ENCODE measurements around the gene SIGLEC14. TPM values are rescaled to one million over a fixed set of nuclear protein-coding genes. Genes with fewer than 3 reads are reported as not detected.

The SIGLEC14 gene
- total RNA-seq, 1 experiment from 2014 or later, result not detected

GRCh38 chr19:51693819-51694218 is 47.2 kb upstream of the SIGLEC14 start:
- Histone ChIP-seq H3K27me3 (replicated peaks; ENCODE audit: insufficient read depth, low read depth, low read length, poor library complexity) (no peaks in the 10 kb centered on the region), H3K27ac (ENCODE audit: low read depth, low read length, poor library complexity, severe bottlenecking) (no peak overlapping the region), H3K4me3 (ENCODE audit: low read depth, low read length, poor library complexity, severe bottlenecking) (no peak overlapping the region), H3K36me3 (ENCODE audit: insufficient read depth, low read length, poor library complexity, severe bottlenecking) (peaks cover 42% of the 10 kb centered on the region), H3K9me3 (ENCODE audit: low read depth, low read length, poor library complexity, severe bottlenecking) (no peaks in the 10 kb centered on the region), H3K4me1 (ENCODE audit: insufficient read depth, low read length, poor library complexity, severe bottlenecking) (peaks cover 10% of the 10 kb centered on the region)
- POLR2A ChIA-PET (ENCODE audit: low non-redundant PET), result no interaction called here
- no peak for DNase-seq (ENCODE audit: low spot score)
- no peak for TF ChIP-seq EZH2 (IDR thresholded peaks at IDR 0.05; ENCODE audit: borderline replicate concordance, low read depth, low read length, poor library complexity, severe bottlenecking)
- no peak for TF ChIP-seq CTCF (conservative IDR thresholded peaks at IDR 0.05; ENCODE audit: low read depth, low read length)
- CTCF ChIA-PET, result no interaction called here
- intact Hi-C loops (cut with micrococcal nuclease; ENCODE audit: unreplicated experiment), result no loop called here
- no TSS peak for BruUV-seq (replicated peaks)

GRCh38 chr19:51693260-51693659 is 46.6 kb upstream of the SIGLEC14 start, which contains the start of gene SPACA6:
SPACA6 (plus strand) TSS chr19:51693330; CDS start chr19:51693527, 197 bp downstream.
- Histone ChIP-seq H3K4me3 (ENCODE audit: low read depth, low read length, poor library complexity, severe bottlenecking) (peak within 1 kb of the TSS; percentile 86), H3K9me3 (ENCODE audit: low read depth, low read length, poor library complexity, severe bottlenecking) (no peaks in the 10 kb centered on the region), H3K4me1 (ENCODE audit: insufficient read depth, low read length, poor library complexity, severe bottlenecking) (peaks cover 12% of the 10 kb centered on the region), H3K27ac (ENCODE audit: low read depth, low read length, poor library complexity, severe bottlenecking) (peak within 1 kb of the TSS; percentile 67), H3K27me3 (replicated peaks; ENCODE audit: insufficient read depth, low read depth, low read length, poor library complexity) (no peaks in the 10 kb centered on the region), H3K36me3 (ENCODE audit: insufficient read depth, low read length, poor library complexity, severe bottlenecking) (peaks cover 37% of the 10 kb centered on the region)
- intact Hi-C loops (cut with micrococcal nuclease; ENCODE audit: unreplicated experiment), result no loop called here
- CTCF ChIA-PET, result no interaction called here
- POLR2A ChIA-PET (ENCODE audit: low non-redundant PET), result no interaction called here
- DNase-seq (ENCODE audit: low spot score), result no peak
- no TSS peak for BruUV-seq (replicated peaks)
- TF ChIP-seq EZH2 (IDR thresholded peaks at IDR 0.05; ENCODE audit: borderline replicate concordance, low read depth, low read length, poor library complexity, severe bottlenecking) (no peak), CTCF (conservative IDR thresholded peaks at IDR 0.05; ENCODE audit: low read depth, low read length) (no peak)

GRCh38 chr19:51692468-51692867 is 45.8 kb upstream of the SIGLEC14 start:
- ChIA-PET POLR2A (ENCODE audit: low non-redundant PET) (no interaction called here), CTCF (interaction anchor here (0.5 kb wide), 1 partner anchor 34 kb away, joined by 6 read pairs; no protein-coding TSS in a partner anchor)
- H3K27ac ChIP-seq (ENCODE audit: low read depth, low read length, poor library complexity, severe bottlenecking), result peak overlapping the region; percentile 67
- H3K27me3 ChIP-seq (replicated peaks; ENCODE audit: insufficient read depth, low read depth, low read length, poor library complexity), result no peaks in the 10 kb centered on the region
- no TSS peak for BruUV-seq (replicated peaks)
- TF ChIP-seq CTCF (conservative IDR thresholded peaks at IDR 0.05; ENCODE audit: low read depth, low read length), result no peak
- TF ChIP-seq EZH2 (IDR thresholded peaks at IDR 0.05; ENCODE audit: borderline replicate concordance, low read depth, low read length, poor library complexity, severe bottlenecking), result no peak
- intact Hi-C loops (cut with micrococcal nuclease; ENCODE audit: unreplicated experiment), result no loop called here
- H3K36me3 ChIP-seq (ENCODE audit: insufficient read depth, low read length, poor library complexity, severe bottlenecking), result peaks cover 29% of the 10 kb centered on the region
- no peak for DNase-seq (ENCODE audit: low spot score)
- H3K9me3 ChIP-seq (ENCODE audit: low read depth, low read length, poor library complexity, severe bottlenecking), result no peaks in the 10 kb centered on the region
- peaks cover 20% of the 10 kb centered on the region for H3K4me1 ChIP-seq (ENCODE audit: insufficient read depth, low read length, poor library complexity, severe bottlenecking)
- peak overlapping the region; percentile 86 for H3K4me3 ChIP-seq (ENCODE audit: low read depth, low read length, poor library complexity, severe bottlenecking)
